Stimulated activated CD4-positive, alpha-beta T cell treated with anti-CD3 and anti-CD28 coated beads, Interleukin-1b, Interleukin-23, amount 100 ng/mL, for 4 hours (primary cell): ENCODE results near the gene IRGQ.
A peak's percentile ranks its signal among the peaks of the same experiment; 100 is the strongest.
"Not testable (repeated sequence)": the region's sequence is repeated elsewhere in the genome, so short reads cannot be mapped to it uniquely, and the experiment has no call there.

ENCODE experiments used
- DNase-seq, 2 donors: peaks; one replicate each; pipeline ENCODE4 v3.0.0-alpha.2; 2020; ENCODE audit warnings: low read depth in 2 of 2

The IRGQ gene

GRCh38 chr19:43574424-43575155 is 21.3 kb downstream of the IRGQ start:
- no peak for DNase-seq

GRCh38 chr19:43572171-43572588 is 23.8 kb downstream of the IRGQ start:
- no peak for DNase-seq

- DNase-seq: no peak
These were observed 25.7 kb downstream of the IRGQ start for GRCh38 chr19:43570174-43570791.

GRCh38 chr19:43569657-43570056 is 26.3 kb downstream of the IRGQ start:
- no peak for DNase-seq

- no peak for DNase-seq
These were observed 31.1 kb downstream of the IRGQ start for GRCh38 chr19:43564800-43565199.

GRCh38 chr19:43563816-43564457 is 32.0 kb downstream of the IRGQ start:
- no peak for DNase-seq

GRCh38 chr19:43562698-43563241 is 33.2 kb downstream of the IRGQ start:
- peak; percentile 37 to 46 for DNase-seq

GRCh38 chr19:43562226-43562697 is 33.7 kb downstream of the IRGQ start:
- no peak for DNase-seq

GRCh38 chr19:43561139-43561970 is 34.6 kb downstream of the IRGQ start:
- DNase-seq: no peak

- DNase-seq: no peak
These were observed 35.2 kb downstream of the IRGQ start for GRCh38 chr19:43560687-43561086.

GRCh38 chr19:43555185-43555770 is 40.7 kb downstream of the IRGQ start:
- peak; percentile 64 to 81 for DNase-seq

GRCh38 chr19:43554317-43554895 is 41.5 kb downstream of the IRGQ start:
- DNase-seq: no peak

GRCh38 chr19:43553656-43554055 is 42.3 kb downstream of the IRGQ start:
- DNase-seq: no peak

GRCh38 chr19:43552616-43553015 is 43.3 kb downstream of the IRGQ start:
- DNase-seq: no peak

GRCh38 chr19:43552198-43552450 is 43.8 kb downstream of the IRGQ start:
- no peak for DNase-seq

GRCh38 chr19:43551399-43552197 is 44.3 kb downstream of the IRGQ start:
- no peak for DNase-seq

GRCh38 chr19:43548706-43549105 is 47.2 kb downstream of the IRGQ start:
- DNase-seq: no peak

GRCh38 chr19:43547926-43548325 is 48.0 kb downstream of the IRGQ start:
- not testable (repeated sequence) for DNase-seq

- no peak for DNase-seq
These were observed 49.4 kb downstream of the IRGQ start for GRCh38 chr19:43546581-43546980.

- no peak for DNase-seq
These were observed 50.0 kb downstream of the IRGQ start for GRCh38 chr19:43545981-43546380.
